Neuronal stem cell (in vitro differentiated cells): Measurements from ENCODE around the gene OSBPL3.

Experiments used
- DNase-seq: peaks from one replicate; pipeline ENCODE4 v3.0.0-alpha.2; 2013; ENCODE audit warnings: low spot score
- H2AFZ ChIP-seq: one replicate; pipeline ENCODE4 v1.6.1; 2013; ENCODE audit warnings: mild to moderate bottlenecking, low read length, inconsistent platforms
- H2AK5ac ChIP-seq: 2 replicates; pipeline ENCODE4 v1.6.1; 2013; ENCODE audit warnings: low read depth, mild to moderate bottlenecking, inconsistent platforms, low read length, moderate library complexity, mixed read lengths
- H2BK120ac ChIP-seq: 2 replicates; pipeline ENCODE4 v1.6.1; 2013; ENCODE audit warnings: low read depth, mild to moderate bottlenecking, inconsistent platforms, low read length, moderate library complexity, mixed read lengths
- H2BK12ac ChIP-seq: one replicate; pipeline ENCODE4 v1.6.1; 2013; ENCODE audit warnings: low read length, inconsistent platforms
- H2BK15ac ChIP-seq: 2 replicates; pipeline ENCODE4 v1.6.1; 2013; ENCODE audit warnings: mild to moderate bottlenecking, low read length, inconsistent platforms, mixed read lengths
- H2BK5ac ChIP-seq: one replicate; pipeline ENCODE4 v1.6.1; 2013; ENCODE audit warnings: inconsistent platforms, mild to moderate bottlenecking, low read length, moderate library complexity
- H3K14ac ChIP-seq: one replicate; pipeline ENCODE4 v1.6.1; 2013; ENCODE audit warnings: low read length, inconsistent platforms
- H3K18ac ChIP-seq: 2 replicates; pipeline ENCODE4 v1.6.1; 2013; ENCODE audit warnings: low read length, inconsistent platforms
- H3K23ac ChIP-seq: 2 replicates; pipeline ENCODE4 v1.6.1; 2013; ENCODE audit warnings: low read depth, mild to moderate bottlenecking, mixed read lengths, low read length, inconsistent platforms; ENCODE audit not compliant: poor library complexity
- H3K27ac ChIP-seq: replicated peaks from 3 replicates; pipeline ENCODE4 v1.5.1; 2013; ENCODE audit warnings: low read length, inconsistent platforms
- H3K27me3 ChIP-seq, 3 experiments: 2 replicates each; pipeline ENCODE4 v1.6.1; 2013; ENCODE audit warnings: low read length in 3 of 3, mild to moderate bottlenecking in 2 of 3, inconsistent platforms in 1 of 3, low read depth in 1 of 3, mixed read lengths in 1 of 3, moderate library complexity in 1 of 3; ENCODE audit not compliant: control insufficient read depth in 3 of 3, insufficient read depth in 3 of 3
- H3K36me3 ChIP-seq, 2 donors: replicated peaks in 1 of 2; 2 replicates each; pipeline ENCODE4 v1.6.1; 2013; ENCODE audit warnings: low read length in 2 of 2; ENCODE audit not compliant: control insufficient read depth in 2 of 2, insufficient read depth in 2 of 2
- H3K4ac ChIP-seq: 2 replicates; pipeline ENCODE4 v1.6.1; 2013; ENCODE audit warnings: inconsistent platforms, mild to moderate bottlenecking, low read length, moderate library complexity
- H3K4me1 ChIP-seq, 2 donors: 1 replicate in 1 of 2; 2 replicates in 1 of 2; pipeline ENCODE4 v1.6.1; 2013; ENCODE audit warnings: low read length in 2 of 2, low read depth in 1 of 2; ENCODE audit not compliant: control insufficient read depth in 2 of 2, insufficient read depth in 1 of 2
- H3K4me2 ChIP-seq: one replicate; pipeline ENCODE4 v1.6.1; 2013; ENCODE audit warnings: mild to moderate bottlenecking, low read length, inconsistent platforms; ENCODE audit not compliant: insufficient read depth, poor library complexity, severe bottlenecking
- H3K4me3 ChIP-seq, 2 donors: 2 replicates each; pipeline ENCODE4 v1.5.1; 2013; ENCODE audit warnings: low read length in 2 of 2, mild to moderate bottlenecking in 2 of 2, inconsistent platforms in 1 of 2, moderate library complexity in 1 of 2
- H3K79me1 ChIP-seq: one replicate; pipeline ENCODE4 v1.6.1; 2013; ENCODE audit warnings: low read depth, mild to moderate bottlenecking, inconsistent platforms, low read length, moderate library complexity
- H3K9ac ChIP-seq: one replicate; pipeline ENCODE4 v1.6.1; 2013; ENCODE audit warnings: mild to moderate bottlenecking, low read depth, low read length, inconsistent platforms; ENCODE audit not compliant: poor library complexity
- H3K9me3 ChIP-seq, 2 donors: replicated peaks in 1 of 2; 2 replicates each; pipeline versions ENCODE3 to v1.6.1; 2013; ENCODE audit warnings: low read length in 2 of 2, mild to moderate bottlenecking in 2 of 2, inconsistent platforms in 1 of 2, low read depth in 1 of 2, mixed read lengths in 1 of 2, moderate library complexity in 1 of 2; ENCODE audit not compliant: control insufficient read depth in 2 of 2, insufficient read depth in 1 of 2
- H4K8ac ChIP-seq: one replicate; pipeline ENCODE4 v1.6.1; 2013; ENCODE audit warnings: low read depth, mild to moderate bottlenecking, inconsistent platforms, low read length, moderate library complexity
- H4K91ac ChIP-seq: one replicate; pipeline ENCODE4 v1.6.1; 2013; ENCODE audit warnings: low read length, low read depth, mild to moderate bottlenecking, inconsistent platforms; ENCODE audit not compliant: poor library complexity
- WGBS, 2 donors: extraction: QIAGEN DNeasy Blood & Tissue Kit; methylation state at CpG; one replicate each; pipeline ENCODE4 v1.1.7; 2013; ENCODE audit warnings: missing lambda C conversion rate in 2 of 2, mixed read lengths in 1 of 2; ENCODE audit not compliant: insufficient read length in 2 of 2, insufficient replicate concordance in 1 of 2; ENCODE audit errors: extremely low coverage in 2 of 2; 5-methylcytosine and 5-hydroxymethylcytosine counted together

The OSBPL3 gene

DNA sequence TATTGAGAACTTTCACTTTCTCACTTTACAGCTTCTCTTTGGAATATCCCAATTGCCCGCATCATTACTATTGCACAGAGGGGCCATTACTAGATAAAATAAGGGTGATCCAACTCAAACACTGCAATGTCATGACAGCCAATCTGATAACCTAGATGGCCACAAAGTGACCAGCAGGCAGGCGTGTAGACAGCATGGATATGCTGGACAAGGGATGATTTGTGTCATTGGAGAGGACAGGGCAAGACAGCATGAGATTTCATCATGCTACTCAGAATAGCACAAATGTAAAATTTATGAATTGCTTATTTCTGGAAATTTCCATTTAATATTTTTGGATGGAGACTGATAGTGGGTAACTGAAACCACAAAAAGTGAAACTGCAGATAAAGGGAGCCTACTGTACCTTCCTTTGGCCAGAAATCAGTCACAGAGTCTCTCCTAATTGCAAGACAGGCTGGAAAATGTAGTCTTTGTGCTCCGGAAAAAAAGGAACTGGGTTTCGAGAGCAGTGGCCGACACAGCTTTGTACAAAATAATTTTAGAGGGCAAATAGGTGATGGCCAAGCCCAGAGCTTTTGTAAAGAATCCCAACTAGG lies 216.6 kb downstream of the OSBPL3 start:
- Histone ChIP-seq H3K18ac (no peak overlapping the region), H3K23ac (no peak overlapping the region), H2BK5ac (no peak overlapping the region), H3K4me2 (no peak overlapping the region), H3K79me1 (no peaks in the 10 kb centered on the region), H3K27ac (no peak overlapping the region), H3K4me3 (no peak overlapping the region), H3K9me3 (no peaks in the 10 kb centered on the region), H3K9ac (no peak overlapping the region), H4K91ac (no peak overlapping the region), H3K4ac (no peak overlapping the region), H2AFZ (no peak overlapping the region), H3K4me1 (no peaks in the 10 kb centered on the region), H3K36me3 (no peaks in the 10 kb centered on the region), H2BK120ac (no peak overlapping the region), H2BK12ac (no peak overlapping the region), H2AK5ac (no peak overlapping the region), H3K27me3 (no peaks in the 10 kb centered on the region), H4K8ac (no peak overlapping the region), H2BK15ac (no peak overlapping the region), H3K14ac (no peak overlapping the region)
- no peak for DNase-seq
- no CpG with 5 or more reads among the region's 5 CpGs for WGBS, 2 donors

- H3K27me3 ChIP-seq, result peaks cover 0 to 2% (median 0%) of the 10 kb centered on the region in 3 experiments
- no peaks in the 10 kb centered on the region for H3K9me3 ChIP-seq
- no peak overlapping the region for H3K23ac ChIP-seq
- no CpG with 5 or more reads among the region's 7 CpGs for WGBS, 2 donors
- H3K4me1 ChIP-seq, result no peaks in the 10 kb centered on the region
- H2BK5ac ChIP-seq, result no peak overlapping the region
- no peak for DNase-seq
- H3K27ac ChIP-seq, result no peak overlapping the region
- no peak overlapping the region for H3K18ac ChIP-seq
- H3K4ac ChIP-seq, result no peak overlapping the region
- H4K8ac ChIP-seq, result no peak overlapping the region
- H2BK12ac ChIP-seq, result no peak overlapping the region
- no peaks in the 10 kb centered on the region for H3K36me3 ChIP-seq
- H2AK5ac ChIP-seq, result no peak overlapping the region
- no peak overlapping the region for H4K91ac ChIP-seq
- no peak overlapping the region for H3K9ac ChIP-seq
- H3K4me3 ChIP-seq, result no peak overlapping the region
- H3K79me1 ChIP-seq, result no peaks in the 10 kb centered on the region
- H3K14ac ChIP-seq, result no peak overlapping the region
- H3K4me2 ChIP-seq, result no peak overlapping the region
- no peak overlapping the region for H2BK120ac ChIP-seq
- no peak overlapping the region for H2AFZ ChIP-seq
- H2BK15ac ChIP-seq, result no peak overlapping the region
These were observed 217.2 kb downstream of the OSBPL3 start for GRCh38 chr7:24762771-24763170.

- Histone ChIP-seq H3K4me2 (no peak overlapping the region), H3K23ac (no peak overlapping the region), H2BK12ac (no peak overlapping the region), H4K91ac (no peak overlapping the region), H2BK5ac (no peak overlapping the region), H2AFZ (no peak overlapping the region), H4K8ac (no peak overlapping the region), H3K4me1 (peaks cover 0 to 4% of the 10 kb centered on the region in 2 donors), H3K4me3 (no peak overlapping the region), H3K36me3 (no peaks in the 10 kb centered on the region), H3K9me3 (no peaks in the 10 kb centered on the region), H2BK120ac (no peak overlapping the region), H3K14ac (no peak overlapping the region), H3K79me1 (no peaks in the 10 kb centered on the region), H3K18ac (no peak overlapping the region), H2BK15ac (no peak overlapping the region), H3K4ac (no peak overlapping the region), H3K27me3 (peaks cover 0 to 2% (median 0%) of the 10 kb centered on the region in 3 experiments), H2AK5ac (no peak overlapping the region), H3K27ac (no peak overlapping the region), H3K9ac (no peak overlapping the region)
- DNase-seq, result no peak
- no CpG with 5 or more reads among the region's 1 CpG for WGBS, 2 donors
These were observed 219.0 kb downstream of the OSBPL3 start for GRCh38 chr7:24760968-24761367.

DNA sequence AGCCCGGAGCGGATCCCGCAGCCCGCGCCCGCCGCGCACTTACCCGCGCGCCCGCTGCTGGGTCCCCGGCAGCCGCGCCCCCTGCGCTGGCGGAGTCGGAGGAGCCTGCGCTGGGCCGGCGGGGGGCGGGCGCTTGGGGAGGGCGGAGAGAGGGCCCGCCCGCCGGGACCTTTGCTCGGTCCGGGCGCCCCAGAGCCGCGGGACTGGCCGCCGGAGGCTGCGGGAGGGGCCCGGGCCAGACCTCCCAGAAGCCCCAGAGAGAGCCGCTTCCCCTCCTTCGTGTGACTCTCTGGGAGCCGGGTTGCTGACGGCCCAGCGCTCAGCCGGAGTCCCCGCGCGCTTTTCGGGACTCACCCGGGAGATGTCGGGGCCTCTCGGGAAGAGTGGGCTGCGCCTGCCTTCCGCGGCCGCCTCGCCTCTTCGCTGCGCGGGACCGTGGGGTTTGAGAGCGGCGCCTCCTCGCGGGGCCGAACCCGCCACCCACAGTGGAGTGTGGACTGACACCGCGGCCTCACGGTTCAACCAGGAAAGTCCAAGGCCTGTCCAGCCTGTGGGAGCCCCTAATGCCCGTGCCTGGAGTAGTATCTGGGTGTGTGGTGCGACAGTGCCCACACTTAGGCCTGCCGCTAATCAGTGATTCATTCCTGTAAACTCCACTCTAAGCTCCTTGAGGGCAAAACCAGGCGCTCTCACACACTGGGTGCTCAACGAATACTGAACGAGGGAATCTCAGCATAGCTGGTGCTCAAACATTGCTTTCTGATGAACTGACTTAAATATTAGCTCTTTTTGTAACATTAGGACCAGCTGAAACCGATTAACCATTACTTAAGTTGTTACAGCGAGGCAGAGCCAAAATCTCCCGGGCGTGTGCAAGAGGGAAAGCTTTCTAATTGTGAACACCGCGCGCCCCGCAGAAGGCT lies 222.4 kb downstream of the OSBPL3 start, which contains the start of gene GSDME:
Gene GSDME, minus strand, starts transcription at position 112 of the 923 bp plus-strand sequence. CDS start 7,690 bp downstream, outside the sequence.
- H3K79me1 ChIP-seq, result no peaks in the 10 kb centered on the region
- peaks cover 0 to 2% (median 0%) of the 10 kb centered on the region in 3 experiments for H3K27me3 ChIP-seq
- no peak within 1 kb of the TSS for H2BK5ac ChIP-seq
- H2BK120ac ChIP-seq, result no peak within 1 kb of the TSS
- H4K8ac ChIP-seq, result peak within 1 kb of the TSS; percentile 52
- no peaks in the 10 kb centered on the region for H3K36me3 ChIP-seq
- peaks cover 0 to 4% of the 10 kb centered on the region in 2 donors for H3K4me1 ChIP-seq
- H3K4ac ChIP-seq, result no peak within 1 kb of the TSS
- H3K18ac ChIP-seq, result peak within 1 kb of the TSS; percentile 94
- peak; percentile 54 for DNase-seq
- H2AFZ ChIP-seq, result peak within 1 kb of the TSS; percentile 98
- H3K27ac ChIP-seq, result peak within 1 kb of the TSS; percentile 48
- H3K14ac ChIP-seq, result no peak within 1 kb of the TSS
- peak within 1 kb of the TSS; percentile 81 for H3K23ac ChIP-seq
- no peak within 1 kb of the TSS for H2AK5ac ChIP-seq
- H3K9ac ChIP-seq, result peak within 1 kb of the TSS; percentile 88
- H3K4me3 ChIP-seq, result peak within 1 kb of the TSS; percentile 61 to 85
- H4K91ac ChIP-seq, result no peak within 1 kb of the TSS
- no peak within 1 kb of the TSS for H2BK12ac ChIP-seq
- no CpG with 5 or more reads among the region's 81 CpGs for WGBS, 2 donors
- H3K9me3 ChIP-seq, result no peaks in the 10 kb centered on the region
- H2BK15ac ChIP-seq, result no peak within 1 kb of the TSS
- peak within 1 kb of the TSS; percentile 78 for H3K4me2 ChIP-seq
